GM23338 (cell line): ENCODE results near the gene VWA2. TPM values are rescaled to one million over a fixed set of nuclear protein-coding genes. Genes with fewer than 3 reads are reported as not detected.

Source experiments
- ATAC-seq: fragments of 200-7000 bp; cut with Tn5 transposase; 3 replicates; pipeline ENCODE4 v1.9.1; 2020
- DNase-seq: peaks from one replicate; pipeline ENCODE4 v3.0.0-alpha.2; 2015; ENCODE audit warnings: low spot score
- H2AFZ ChIP-seq: fragments of 200-600 bp; sonication (generic); 2 replicates; pipeline ENCODE4 v1.8.0; 2016; ENCODE audit warnings: antibody characterized with exemption, mild to moderate bottlenecking, moderate library complexity
- H3F3A ChIP-seq: fragments of 200-600 bp; sonication (generic); replicated peaks from 2 replicates; pipeline ENCODE4 v1.8.0; 2017; ENCODE audit warnings: antibody characterized with exemption, mixed run types, low read depth
- H3K27ac ChIP-seq: fragments of 200-600 bp; sonication (generic); 2 replicates; pipeline ENCODE4 v1.6.1; 2016; ENCODE audit warnings: low read depth
- H3K27me3 ChIP-seq: fragments of 200-600 bp; sonication (generic); 2 replicates; pipeline ENCODE4 v1.8.0; 2016; ENCODE audit warnings: mild to moderate bottlenecking, mixed run types, moderate library complexity; ENCODE audit not compliant: insufficient read depth
- H3K36me3 ChIP-seq: fragments of 200-600 bp; sonication (generic); 2 replicates; pipeline ENCODE4 v1.8.0; 2016; ENCODE audit warnings: mild to moderate bottlenecking; ENCODE audit not compliant: insufficient read depth
- H3K4me1 ChIP-seq: fragments of 200-600 bp; sonication (generic); 2 replicates; pipeline ENCODE4 v1.8.0; 2016; ENCODE audit warnings: mild to moderate bottlenecking, moderate library complexity; ENCODE audit not compliant: insufficient read depth
- H3K4me2 ChIP-seq: fragments of 200-600 bp; sonication (generic); 2 replicates; pipeline ENCODE4 v1.7.1; 2017; ENCODE audit warnings: mixed run types
- H3K4me3 ChIP-seq: fragments of 200-600 bp; sonication (generic); 2 replicates; pipeline ENCODE4 v1.6.1; 2016; ENCODE audit warnings: mixed run types
- H3K79me2 ChIP-seq: fragments of 200-600 bp; sonication (generic); replicated peaks from 2 replicates; pipeline ENCODE4 v1.8.0; 2017; ENCODE audit warnings: mild to moderate bottlenecking; ENCODE audit not compliant: insufficient read depth
- H3K9me2 ChIP-seq: fragments of 200-600 bp; sonication (generic); 2 replicates; pipeline ENCODE4 v1.8.0; 2017; ENCODE audit not compliant: insufficient read depth
- H4K20me1 ChIP-seq: fragments of 200-600 bp; sonication (generic); replicated peaks from 2 replicates; pipeline ENCODE4 v1.8.0; 2017; ENCODE audit warnings: mild to moderate bottlenecking; ENCODE audit not compliant: insufficient read depth
- H3K27ac Mint-ChIP-seq: 2 replicates; pipeline ENCODE4 v1.8.0; 2020; ENCODE audit warnings: inconsistent platforms, mild to moderate bottlenecking, moderate library complexity, mixed read lengths
- H3K27me3 Mint-ChIP-seq: 3 replicates; pipeline ENCODE4 v1.8.0; 2022; ENCODE audit warnings: low read depth, mild to moderate bottlenecking, moderate library complexity, mixed read lengths, inconsistent platforms; ENCODE audit not compliant: insufficient read depth, poor library complexity
- H3K36me3 Mint-ChIP-seq: 3 replicates; pipeline ENCODE4 v1.8.0; 2021; ENCODE audit warnings: low read depth, mild to moderate bottlenecking, inconsistent platforms, moderate library complexity, mixed read lengths
- H3K4me1 Mint-ChIP-seq: 3 replicates; pipeline ENCODE4 v1.8.0; 2020; ENCODE audit warnings: mild to moderate bottlenecking, inconsistent platforms, mixed read lengths
- H3K4me3 Mint-ChIP-seq: 3 replicates; pipeline ENCODE4 v1.8.0; 2021; ENCODE audit warnings: moderate library complexity, mild to moderate bottlenecking, inconsistent platforms, mixed read lengths
- H3K9me3 Mint-ChIP-seq: 3 replicates; pipeline ENCODE4 v1.8.0; 2020; ENCODE audit warnings: moderate library complexity, mild to moderate bottlenecking, inconsistent platforms, mixed read lengths
- CREB1 ChIP-seq: fragments of 250-450 bp; sonication (Bioruptor Pico); IDR thresholded peaks from 2 replicates; pipeline ENCODE4 v1.5.0; 2020; ENCODE audit warnings: low read depth, mild to moderate bottlenecking, moderate library complexity
- CTCF ChIP-seq, 2 experiments: fragments of 200-600 bp in 1 of 2; sonication (generic) in 1 of 2; conservative IDR thresholded peaks; 2 replicates each; pipeline versions ENCODE4 v1.5.1 to v1.6.1; 2016 to 2017; ENCODE audit warnings: antibody characterized with exemption in 2 of 2, low read depth in 2 of 2, mild to moderate bottlenecking in 2 of 2, moderate library complexity in 1 of 2
- ETS1 ChIP-seq: IDR thresholded peaks from 2 replicates; pipeline ENCODE4 v1.6.1; 2016; ENCODE audit warnings: antibody characterized with exemption
- EZH2 ChIP-seq: fragments of 200-600 bp; sonication (generic); IDR thresholded peaks from one replicate; pipeline ENCODE4 v1.8.0; 2017; ENCODE audit warnings: antibody characterized with exemption, mild to moderate bottlenecking, low read depth; ENCODE audit not compliant: unreplicated experiment
- EZH2phosphoT487 ChIP-seq: fragments of 200-600 bp; sonication (generic); IDR thresholded peaks from one replicate; pipeline ENCODE4 v1.8.1; 2018; ENCODE audit warnings: antibody characterized with exemption; ENCODE audit not compliant: unreplicated experiment
- NANOG ChIP-seq: IDR thresholded peaks from 2 replicates; pipeline ENCODE4 v1.6.1; 2016; ENCODE audit warnings: antibody characterized with exemption, borderline replicate concordance
- POLR2AphosphoS5 ChIP-seq: IDR thresholded peaks from 2 replicates; pipeline ENCODE4 v1.6.1; 2016; ENCODE audit warnings: antibody characterized with exemption, low read depth
- REST ChIP-seq: IDR thresholded peaks from one replicate; pipeline ENCODE4 v1.6.1; 2018; ENCODE audit warnings: antibody characterized with exemption; ENCODE audit not compliant: unreplicated experiment
- STAT1 ChIP-seq: IDR thresholded peaks from one replicate; pipeline ENCODE4 v1.6.1; 2016; ENCODE audit warnings: antibody characterized with exemption; ENCODE audit not compliant: unreplicated experiment
- ZNF114 ChIP-seq: fragments of 250-450 bp; sonication (Bioruptor Pico); IDR thresholded peaks from 2 replicates; pipeline ENCODE4 v1.5.0; 2020; ENCODE audit warnings: mild to moderate bottlenecking, moderate library complexity
- ZNF331 ChIP-seq: fragments of 250-450 bp; sonication (Bioruptor Pico); IDR thresholded peaks from 2 replicates; pipeline ENCODE4 v1.5.0; 2020; ENCODE audit warnings: low read depth, mild to moderate bottlenecking, moderate library complexity
- ZNF462 ChIP-seq: fragments of 250-450 bp; sonication (Bioruptor Pico); IDR thresholded peaks from 2 replicates; pipeline ENCODE4 v1.5.0; 2020; ENCODE audit warnings: mild to moderate bottlenecking, moderate library complexity
- polyA plus RNA-seq: library from polyadenylated mRNA; unstranded; fragments of >200 nt; fragmentation: Nextera tagmentation; extraction: Ambion mirVana; gene quantifications from 2 replicates; pipeline ENCODE4 v1.2.1, GENCODE V29; 2016
- total RNA-seq: library from RNA; depleted of rRNA; stranded (reverse); fragments of >200 nt; shearing (Covaris generic); gene quantifications from 2 replicates; pipeline ENCODE4 v1.2.3, GENCODE V29; 2014

VWA2 gene
- total and polyA plus RNA-seq, 2 experiments from 2014 or later: 0.48 to 3.7 TPM

GRCh38 chr10:114207349-114207748 is 31.7 kb upstream of the VWA2 start:
- Mint-ChIP-seq H3K27ac (no peak overlapping the region), H3K36me3 (no peaks in the 10 kb centered on the region), H3K4me1 (no peaks in the 10 kb centered on the region; the same call in 2 of the 3 replicates), H3K9me3 (no peaks in the 10 kb centered on the region), H3K4me3 (no peak overlapping the region), H3K27me3 (no peaks in the 10 kb centered on the region)
- H4K20me1 ChIP-seq: no peaks in the 10 kb centered on the region
- no peak overlapping the region for H3K4me3 ChIP-seq
- no peaks in the 10 kb centered on the region for H3F3A ChIP-seq
- no peaks in the 10 kb centered on the region for H3K79me2 ChIP-seq
- TF ChIP-seq ZNF462 (CRISPR knock-in tag) (no peak), POLR2AphosphoS5 (no peak), EZH2phosphoT487 (no peak), STAT1 (no peak), NANOG (no peak), ZNF114 (CRISPR knock-in tag) (no peak), CTCF (conservative IDR thresholded peaks at IDR 0.05; ENCODE audit: low read depth in 2 of 2) (no peak), EZH2 (no peak), CREB1 (no peak), ETS1 (no peak), REST (no peak), ZNF331 (CRISPR knock-in tag) (no peak)
- H2AFZ ChIP-seq: no peak overlapping the region
- H3K27ac ChIP-seq: no peak overlapping the region
- no peaks in the 10 kb centered on the region for H3K36me3 ChIP-seq
- no peak overlapping the region for H3K4me2 ChIP-seq
- H3K4me1 ChIP-seq: no peaks in the 10 kb centered on the region
- DNase-seq (no peak), ATAC-seq (no peak)
- H3K27me3 ChIP-seq: no peaks in the 10 kb centered on the region
- no peaks in the 10 kb centered on the region for H3K9me2 ChIP-seq
